Neuronal stem cell (in vitro differentiated cells): ENCODE results near the gene PLXDC2.

Experiments
- DNase-seq: peaks from one replicate; pipeline ENCODE4 v3.0.0-alpha.2; 2013; ENCODE audit warnings: low spot score
- H2AFZ ChIP-seq: one replicate; pipeline ENCODE4 v1.6.1; 2013; ENCODE audit warnings: mild to moderate bottlenecking, low read length, inconsistent platforms
- H2AK5ac ChIP-seq: 2 replicates; pipeline ENCODE4 v1.6.1; 2013; ENCODE audit warnings: low read depth, mild to moderate bottlenecking, inconsistent platforms, low read length, moderate library complexity, mixed read lengths
- H2BK120ac ChIP-seq: 2 replicates; pipeline ENCODE4 v1.6.1; 2013; ENCODE audit warnings: low read depth, mild to moderate bottlenecking, inconsistent platforms, low read length, moderate library complexity, mixed read lengths
- H2BK12ac ChIP-seq: one replicate; pipeline ENCODE4 v1.6.1; 2013; ENCODE audit warnings: low read length, inconsistent platforms
- H2BK15ac ChIP-seq: 2 replicates; pipeline ENCODE4 v1.6.1; 2013; ENCODE audit warnings: mild to moderate bottlenecking, low read length, inconsistent platforms, mixed read lengths
- H2BK5ac ChIP-seq: one replicate; pipeline ENCODE4 v1.6.1; 2013; ENCODE audit warnings: inconsistent platforms, mild to moderate bottlenecking, low read length, moderate library complexity
- H3K14ac ChIP-seq: one replicate; pipeline ENCODE4 v1.6.1; 2013; ENCODE audit warnings: low read length, inconsistent platforms
- H3K18ac ChIP-seq: 2 replicates; pipeline ENCODE4 v1.6.1; 2013; ENCODE audit warnings: low read length, inconsistent platforms
- H3K23ac ChIP-seq: 2 replicates; pipeline ENCODE4 v1.6.1; 2013; ENCODE audit warnings: low read depth, mild to moderate bottlenecking, mixed read lengths, low read length, inconsistent platforms; ENCODE audit not compliant: poor library complexity
- H3K27ac ChIP-seq: replicated peaks from 3 replicates; pipeline ENCODE4 v1.5.1; 2013; ENCODE audit warnings: low read length, inconsistent platforms
- H3K27me3 ChIP-seq, 3 experiments: 2 replicates each; pipeline ENCODE4 v1.6.1; 2013; ENCODE audit warnings: low read length in 3 of 3, mild to moderate bottlenecking in 2 of 3, inconsistent platforms in 1 of 3, low read depth in 1 of 3, mixed read lengths in 1 of 3, moderate library complexity in 1 of 3; ENCODE audit not compliant: control insufficient read depth in 3 of 3, insufficient read depth in 3 of 3
- H3K36me3 ChIP-seq, 2 donors: replicated peaks in 1 of 2; 2 replicates each; pipeline ENCODE4 v1.6.1; 2013; ENCODE audit warnings: low read length in 2 of 2; ENCODE audit not compliant: control insufficient read depth in 2 of 2, insufficient read depth in 2 of 2
- H3K4ac ChIP-seq: 2 replicates; pipeline ENCODE4 v1.6.1; 2013; ENCODE audit warnings: inconsistent platforms, mild to moderate bottlenecking, low read length, moderate library complexity
- H3K4me1 ChIP-seq, 2 donors: 1 replicate in 1 of 2; 2 replicates in 1 of 2; pipeline ENCODE4 v1.6.1; 2013; ENCODE audit warnings: low read length in 2 of 2, low read depth in 1 of 2; ENCODE audit not compliant: control insufficient read depth in 2 of 2, insufficient read depth in 1 of 2
- H3K4me2 ChIP-seq: one replicate; pipeline ENCODE4 v1.6.1; 2013; ENCODE audit warnings: mild to moderate bottlenecking, low read length, inconsistent platforms; ENCODE audit not compliant: insufficient read depth, poor library complexity, severe bottlenecking
- H3K4me3 ChIP-seq, 2 donors: 2 replicates each; pipeline ENCODE4 v1.5.1; 2013; ENCODE audit warnings: low read length in 2 of 2, mild to moderate bottlenecking in 2 of 2, inconsistent platforms in 1 of 2, moderate library complexity in 1 of 2
- H3K79me1 ChIP-seq: one replicate; pipeline ENCODE4 v1.6.1; 2013; ENCODE audit warnings: low read depth, mild to moderate bottlenecking, inconsistent platforms, low read length, moderate library complexity
- H3K9ac ChIP-seq: one replicate; pipeline ENCODE4 v1.6.1; 2013; ENCODE audit warnings: mild to moderate bottlenecking, low read depth, low read length, inconsistent platforms; ENCODE audit not compliant: poor library complexity
- H3K9me3 ChIP-seq, 2 donors: replicated peaks in 1 of 2; 2 replicates each; pipeline versions ENCODE3 to v1.6.1; 2013; ENCODE audit warnings: low read length in 2 of 2, mild to moderate bottlenecking in 2 of 2, inconsistent platforms in 1 of 2, low read depth in 1 of 2, mixed read lengths in 1 of 2, moderate library complexity in 1 of 2; ENCODE audit not compliant: control insufficient read depth in 2 of 2, insufficient read depth in 1 of 2
- H4K8ac ChIP-seq: one replicate; pipeline ENCODE4 v1.6.1; 2013; ENCODE audit warnings: low read depth, mild to moderate bottlenecking, inconsistent platforms, low read length, moderate library complexity
- H4K91ac ChIP-seq: one replicate; pipeline ENCODE4 v1.6.1; 2013; ENCODE audit warnings: low read length, low read depth, mild to moderate bottlenecking, inconsistent platforms; ENCODE audit not compliant: poor library complexity
- WGBS, 2 donors: extraction: QIAGEN DNeasy Blood & Tissue Kit; methylation state at CpG; one replicate each; pipeline ENCODE4 v1.1.7; 2013; ENCODE audit warnings: missing lambda C conversion rate in 2 of 2, mixed read lengths in 1 of 2; ENCODE audit not compliant: insufficient read length in 2 of 2, insufficient replicate concordance in 1 of 2; ENCODE audit errors: extremely low coverage in 2 of 2; 5-methylcytosine and 5-hydroxymethylcytosine counted together

The PLXDC2 gene

GRCh38 chr10:19929506-19930140 lies 113.4 kb downstream of the PLXDC2 start:
- H3K9ac ChIP-seq = no peak overlapping the region
- no peak overlapping the region for H2BK5ac ChIP-seq
- H3K23ac ChIP-seq = no peak overlapping the region
- no peaks in the 10 kb centered on the region for H3K36me3 ChIP-seq
- no peak overlapping the region for H3K27ac ChIP-seq
- H3K4ac ChIP-seq = no peak overlapping the region
- DNase-seq = no peak
- no peak overlapping the region for H2AFZ ChIP-seq
- H2BK15ac ChIP-seq = no peak overlapping the region
- no peak overlapping the region for H3K4me3 ChIP-seq
- no peaks in the 10 kb centered on the region for H3K79me1 ChIP-seq
- no peak overlapping the region for H2BK12ac ChIP-seq
- no peak overlapping the region for H2AK5ac ChIP-seq
- H3K14ac ChIP-seq = no peak overlapping the region
- H3K18ac ChIP-seq = no peak overlapping the region
- peaks cover 0 to 6% of the 10 kb centered on the region in 2 donors for H3K4me1 ChIP-seq
- no peak overlapping the region for H3K4me2 ChIP-seq
- H4K91ac ChIP-seq = no peak overlapping the region
- H3K9me3 ChIP-seq = no peaks in the 10 kb centered on the region
- H2BK120ac ChIP-seq = no peak overlapping the region
- no peak overlapping the region for H4K8ac ChIP-seq
- WGBS, 2 donors = no CpG with 5 or more reads among the region's 3 CpGs
- H3K27me3 ChIP-seq = no peaks in the 10 kb centered on the region

GRCh38 chr10:19930936-19931893 lies 115.0 kb downstream of the PLXDC2 start:
- no peaks in the 10 kb centered on the region for H3K36me3 ChIP-seq
- peak overlapping the region; percentile 40 for H3K18ac ChIP-seq
- H3K79me1 ChIP-seq = peaks cover 2% of the 10 kb centered on the region
- DNase-seq = no peak
- H2BK12ac ChIP-seq = no peak overlapping the region
- no peak overlapping the region for H3K4me3 ChIP-seq
- H3K4me2 ChIP-seq = no peak overlapping the region
- WGBS, 2 donors = 100% methylated on average over 1 of the region's 12 CpGs; no CpG with 5 or more reads in 1 of the 2 donors
- no peak overlapping the region for H2AK5ac ChIP-seq
- H2BK15ac ChIP-seq = no peak overlapping the region
- no peak overlapping the region for H2BK120ac ChIP-seq
- no peak overlapping the region for H4K91ac ChIP-seq
- H3K9me3 ChIP-seq = no peaks in the 10 kb centered on the region
- H2BK5ac ChIP-seq = no peak overlapping the region
- H4K8ac ChIP-seq = no peak overlapping the region
- H3K23ac ChIP-seq = no peak overlapping the region
- no peak overlapping the region for H3K14ac ChIP-seq
- no peak overlapping the region for H2AFZ ChIP-seq
- no peaks in the 10 kb centered on the region for H3K27me3 ChIP-seq
- no peak overlapping the region for H3K4ac ChIP-seq
- no peak overlapping the region for H3K27ac ChIP-seq
- H3K9ac ChIP-seq = no peak overlapping the region
- H3K4me1 ChIP-seq = peaks cover 0 to 2% of the 10 kb centered on the region in 2 donors

GRCh38 chr10:19931894-19932590 lies 115.8 kb downstream of the PLXDC2 start:
- Histone ChIP-seq H2AFZ (no peak overlapping the region), H2BK5ac (no peak overlapping the region), H2AK5ac (no peak overlapping the region), H4K91ac (no peak overlapping the region), H3K14ac (no peak overlapping the region), H3K23ac (no peak overlapping the region), H3K4me3 (no peak overlapping the region), H3K36me3 (no peaks in the 10 kb centered on the region), H3K9me3 (no peaks in the 10 kb centered on the region), H3K4ac (no peak overlapping the region), H3K27ac (no peak overlapping the region), H2BK15ac (no peak overlapping the region), H4K8ac (no peak overlapping the region), H3K4me2 (no peak overlapping the region), H3K18ac (no peak overlapping the region), H3K27me3 (no peaks in the 10 kb centered on the region), H2BK12ac (no peak overlapping the region), H3K4me1 (peaks cover 0 to 2% of the 10 kb centered on the region in 2 donors), H3K79me1 (peaks cover 2% of the 10 kb centered on the region), H3K9ac (no peak overlapping the region), H2BK120ac (no peak overlapping the region)
- no CpG with 5 or more reads among the region's 4 CpGs for WGBS, 2 donors
- no peak for DNase-seq
